G401 (cell line): ENCODE data around the gene MRGPRD. TPM values are rescaled to one million over a fixed set of nuclear protein-coding genes. Genes with fewer than 3 reads are reported as not detected.
"Not testable (repeated sequence)": the region's sequence is repeated elsewhere in the genome, so short reads cannot be mapped to it uniquely, and the experiment has no call there.

Experiments used
- DNase-seq: peaks from one replicate; pipeline ENCODE4 v3.0.0-alpha.2; 2015; ENCODE audit warnings: low spot score
- in situ Hi-C: cut with HindIII; loops from 2 replicates; pipeline ENCODE4 v1.10.0; 2016; ENCODE audit warnings: low sequenced_read_pairs, mixed read lengths
- total RNA-seq: library from RNA; depleted of rRNA; stranded (reverse); fragments of >200 nt; shearing (Covaris generic); gene quantifications from 2 replicates; pipeline ENCODE4 v1.2.3, GENCODE V29; 2014

MRGPRD gene
- total RNA-seq, 1 experiment from 2014 or later: not detected

- no peak for DNase-seq
- in situ Hi-C loops: no loop called here
These were observed 28.1 kb upstream of the MRGPRD start for GRCh38 chr11:69008737-69009440.

DNA sequence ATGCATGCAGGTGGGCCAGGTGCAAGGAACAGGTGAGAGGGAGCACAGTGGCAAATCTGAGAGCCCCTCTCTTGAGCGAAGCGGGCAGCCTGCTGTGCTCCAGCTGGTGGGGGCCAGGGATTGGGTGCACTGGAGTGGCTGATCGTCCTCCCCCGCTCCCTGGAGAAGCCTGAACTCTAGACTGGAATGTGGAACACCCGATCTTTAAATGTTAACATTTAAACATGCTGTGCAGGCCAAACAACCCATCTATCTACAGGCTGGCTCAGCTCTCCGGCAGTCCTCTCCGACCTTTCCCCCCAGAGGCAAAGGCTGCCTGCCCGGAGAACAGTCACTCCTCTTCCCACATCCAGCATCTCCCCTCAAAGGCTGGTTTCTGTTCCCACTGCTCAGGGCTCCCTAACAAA lies 27.2 kb upstream of the MRGPRD start:
- in situ Hi-C loops: no loop called here
- DNase-seq: no peak

DNA sequence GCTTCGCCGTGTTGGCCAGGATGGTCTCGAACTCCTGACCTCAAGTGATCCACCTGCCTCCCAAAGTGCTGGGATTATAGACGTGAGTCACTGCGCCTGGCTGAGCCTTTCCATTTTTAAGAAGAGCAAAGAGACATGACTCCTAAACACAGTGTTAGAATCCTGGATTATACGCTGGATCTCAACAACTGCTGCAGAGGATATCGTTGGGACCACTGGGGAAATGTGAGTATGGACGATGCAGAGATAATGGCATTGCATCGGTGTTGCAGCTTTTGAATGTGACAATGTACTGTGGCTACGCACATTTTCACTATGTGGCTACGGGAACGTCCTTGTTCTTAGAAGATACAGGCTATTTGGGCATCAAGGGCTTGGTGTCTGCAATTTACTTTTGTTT lies 26.0 kb upstream of the MRGPRD start:
- in situ Hi-C loops: no loop called here
- no peak for DNase-seq

DNA sequence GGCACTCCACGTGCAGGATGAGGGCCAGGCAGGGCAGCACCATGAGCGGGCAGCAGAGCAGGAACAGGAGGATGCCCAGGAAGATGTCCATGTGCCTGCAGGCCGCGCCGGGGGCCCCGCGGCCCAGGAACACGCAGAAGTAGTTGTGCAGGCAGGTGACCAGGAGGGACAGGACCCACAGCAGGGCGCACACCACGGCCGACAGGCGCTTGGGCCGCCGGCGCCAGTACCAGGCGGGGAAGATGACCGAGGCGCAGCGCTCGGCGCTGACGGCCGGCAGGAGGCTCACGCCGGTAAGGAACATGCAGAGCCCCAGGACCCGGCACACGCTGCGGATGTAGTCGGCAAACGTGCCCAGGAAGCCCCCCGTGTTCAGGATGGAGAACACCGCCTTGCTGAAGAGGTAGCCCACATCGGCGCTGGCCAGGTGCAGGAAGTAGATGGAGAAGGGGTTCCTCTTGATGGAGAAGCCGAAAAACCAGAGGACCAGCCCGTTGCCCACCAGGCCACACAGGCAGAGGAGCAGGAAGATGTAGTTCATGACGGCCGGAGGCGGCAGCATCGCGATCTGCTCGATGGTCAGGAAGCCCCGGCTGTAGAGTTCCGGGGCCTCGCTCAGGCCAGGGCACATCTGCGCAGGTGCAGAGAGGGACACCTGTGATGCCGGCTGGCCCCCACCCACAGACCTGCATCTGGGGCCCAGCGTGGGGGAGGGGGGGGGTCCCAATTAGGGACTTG lies 25.0 kb upstream of the MRGPRD start:
- DNase-seq: no peak
- in situ Hi-C loops: no loop called here

DNA sequence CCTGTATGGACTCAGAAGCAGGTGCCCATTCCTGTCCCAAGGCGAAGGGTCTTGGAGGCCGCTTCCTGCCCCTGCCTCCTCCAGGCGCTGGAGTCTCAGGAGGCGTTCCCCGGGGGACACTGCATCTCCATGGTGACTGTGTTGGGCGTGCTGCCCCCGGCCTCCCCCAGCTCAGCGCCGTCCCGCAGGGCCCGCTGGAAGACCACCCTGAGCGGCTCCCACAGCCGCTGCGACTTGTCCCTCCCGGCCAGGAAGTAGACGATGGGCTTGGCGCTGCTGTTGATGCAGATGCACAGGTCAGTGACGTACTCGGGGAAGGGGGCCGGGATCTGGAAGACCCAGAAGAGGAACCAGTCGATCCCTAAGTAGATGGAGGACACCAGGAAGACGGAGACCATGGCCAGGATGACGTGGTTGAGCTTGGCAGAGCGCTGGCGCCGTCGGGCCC lies 24.4 kb upstream of the MRGPRD start:
- no peak for DNase-seq
- in situ Hi-C loops: no loop called here

DNA sequence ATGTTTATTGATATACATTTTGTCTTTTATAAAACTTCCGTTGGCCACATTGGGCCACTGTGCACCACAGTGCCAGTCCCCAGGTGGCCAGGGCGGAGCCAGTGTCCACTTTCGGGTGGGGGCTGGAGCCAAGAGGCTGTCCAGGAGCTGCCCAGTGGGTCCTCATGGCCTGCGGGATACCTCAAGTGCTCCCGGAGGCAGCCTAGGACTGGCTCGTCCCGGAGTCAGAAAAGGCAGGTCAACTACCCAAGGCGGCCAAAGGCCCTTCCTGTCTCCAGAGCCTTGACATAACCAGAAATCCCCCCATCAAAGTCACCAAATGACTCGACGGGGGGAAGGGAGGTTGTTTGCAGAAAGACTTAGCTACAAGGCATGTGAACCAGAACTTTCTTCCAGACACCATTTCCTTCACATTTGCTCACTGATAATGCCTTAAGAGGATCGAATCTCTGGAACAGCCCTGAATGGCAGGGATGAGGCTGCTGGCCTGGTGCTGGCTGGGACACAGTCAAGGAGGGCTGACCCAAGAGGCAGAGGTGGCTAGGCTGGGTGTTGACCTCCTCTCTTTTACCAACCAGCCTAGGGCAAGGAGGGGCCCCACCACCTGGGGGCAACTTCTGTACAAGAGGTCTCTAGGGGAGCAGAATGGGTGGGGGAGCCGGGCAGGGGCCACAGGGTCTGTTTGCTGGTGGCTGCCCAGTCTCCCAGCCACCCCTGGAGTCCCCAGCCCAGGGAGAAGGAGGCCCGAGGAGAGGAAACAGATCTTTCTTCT lies 23.8 kb upstream of the MRGPRD start:
- in situ Hi-C loops: no loop called here
- DNase-seq: no peak

DNA sequence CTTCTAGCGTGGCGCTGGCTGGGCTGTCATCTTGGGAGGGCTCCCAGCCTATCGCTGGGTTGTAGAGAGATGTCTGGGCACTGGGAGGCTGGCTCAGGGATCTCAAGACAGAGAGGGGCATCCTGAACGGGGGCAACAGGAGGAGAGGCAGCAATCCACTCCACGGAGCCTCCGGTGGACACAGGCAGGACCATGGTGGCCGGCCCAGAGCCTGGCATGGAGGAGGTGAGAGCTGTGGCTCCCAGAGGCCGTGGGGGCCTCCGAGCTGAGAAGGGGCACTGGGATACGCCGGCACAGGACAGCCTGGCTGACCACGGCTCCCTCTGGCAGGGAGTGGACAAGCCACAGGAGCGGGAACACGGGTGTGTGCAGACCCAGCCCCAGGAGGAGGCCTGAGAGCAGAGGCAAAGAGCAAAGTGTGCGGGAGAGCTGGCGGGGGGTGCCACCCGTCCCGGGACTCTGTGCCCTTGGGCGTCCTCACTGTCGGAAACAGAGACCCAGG lies 23.1 kb upstream of the MRGPRD start:
- in situ Hi-C loops: no loop called here
- DNase-seq: no peak

- in situ Hi-C loops: no loop called here
- DNase-seq: no peak
These were observed 22.6 kb upstream of the MRGPRD start for GRCh38 chr11:69003301-69003865.

GRCh38 chr11:69002570-69003231 lies 21.9 kb upstream of the MRGPRD start:
- in situ Hi-C loops: no loop called here
- no peak for DNase-seq

GRCh38 chr11:69002110-69002569 lies 21.4 kb upstream of the MRGPRD start:
- DNase-seq: no peak
- in situ Hi-C loops: no loop called here

GRCh38 chr11:69001243-69002081 lies 20.7 kb upstream of the MRGPRD start:
- in situ Hi-C loops: no loop called here
- no peak for DNase-seq

GRCh38 chr11:69000831-69001242 lies 20.1 kb upstream of the MRGPRD start:
- in situ Hi-C loops: no loop called here
- DNase-seq: no peak

DNA sequence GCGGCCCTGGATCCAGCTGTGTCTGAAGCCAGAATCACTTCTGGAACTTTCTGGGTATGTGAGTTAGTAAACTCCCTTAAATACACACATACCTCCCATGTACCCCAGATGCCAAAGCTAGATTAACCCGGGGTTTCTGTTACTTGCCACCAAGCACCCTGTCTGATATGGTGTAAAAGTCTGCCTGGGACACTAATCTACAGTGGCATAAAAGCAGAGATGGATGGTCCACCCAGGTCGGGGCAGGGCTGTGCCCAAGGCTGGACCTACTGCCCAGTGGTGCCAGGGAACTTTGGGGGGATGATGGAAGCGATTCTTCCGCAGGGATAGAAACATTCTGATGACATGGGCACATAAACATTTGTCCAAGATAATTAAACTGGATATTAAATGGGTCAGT lies 19.6 kb upstream of the MRGPRD start:
- in situ Hi-C loops: no loop called here
- DNase-seq: no peak

- in situ Hi-C loops, DNase-seq: not testable (repeated sequence)
These were observed 19.1 kb upstream of the MRGPRD start for GRCh38 chr11:68999748-69000355.

GRCh38 chr11:68999093-68999747 lies 18.4 kb upstream of the MRGPRD start:
- in situ Hi-C loops: no loop called here

DNA sequence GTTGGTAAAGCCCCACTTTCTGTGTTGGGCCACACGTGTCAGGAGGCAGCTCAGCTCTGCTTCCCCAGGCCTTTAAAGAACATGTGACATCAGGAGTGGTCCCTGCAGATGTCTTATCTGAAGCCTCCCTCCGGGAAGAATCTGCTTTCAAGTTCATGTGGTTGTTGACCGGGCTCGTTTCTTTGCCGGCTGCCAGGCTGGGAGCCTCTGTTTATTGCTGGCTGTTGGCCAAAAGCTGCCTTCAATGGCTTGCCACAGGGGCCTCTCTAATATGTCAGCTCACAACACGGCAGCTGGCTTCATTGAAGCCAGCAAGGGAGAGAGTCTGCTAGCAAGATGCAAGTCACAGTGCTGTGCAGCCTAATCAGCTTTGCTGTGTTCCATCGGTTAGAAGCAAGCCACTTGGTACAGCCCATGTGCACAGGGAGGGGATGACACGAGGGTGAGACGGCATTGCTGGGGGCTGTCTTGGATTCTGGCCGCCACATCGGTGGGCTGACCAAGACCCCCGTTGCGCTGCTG lies 17.7 kb upstream of the MRGPRD start:
- in situ Hi-C loops: no loop called here
- peak; percentile 77 for DNase-seq

More at GRCh38 chr11:68999093-68999747, 18.4 kb upstream of the MRGPRD start:
- no peak for DNase-seq

DNA sequence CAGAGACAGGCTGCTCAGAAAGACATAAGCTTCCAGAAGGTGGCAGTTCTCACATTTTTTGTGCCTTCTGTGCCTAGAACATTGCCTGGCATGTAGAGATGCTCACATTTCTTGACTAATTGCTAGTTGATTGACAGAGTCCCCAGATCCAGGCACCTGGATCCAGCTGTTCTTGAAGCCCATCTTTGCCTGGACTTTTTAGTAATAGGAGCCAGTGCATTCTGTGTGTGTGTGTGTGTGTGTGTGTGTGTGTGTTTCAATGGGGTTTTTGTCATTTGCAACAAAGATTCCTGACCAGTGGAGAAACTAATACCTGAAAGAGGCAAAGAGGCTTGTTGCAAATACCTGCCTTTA lies 17.2 kb upstream of the MRGPRD start:
- in situ Hi-C loops: no loop called here
- no peak for DNase-seq
